Erythroblast (primary cell): ENCODE measurements around the gene CAMKMT.

Experiments used
- GATA1 ChIP-seq: IDR thresholded peaks from 2 replicates; pipeline ENCODE4 v1.6.1; 2011; ENCODE audit warnings: low read depth, mild to moderate bottlenecking, control low read depth, low read length, moderate library complexity
- POLR2A ChIP-seq: IDR thresholded peaks from 2 replicates; pipeline ENCODE4 v1.6.1; 2011; ENCODE audit warnings: mild to moderate bottlenecking, low read length

DNA sequence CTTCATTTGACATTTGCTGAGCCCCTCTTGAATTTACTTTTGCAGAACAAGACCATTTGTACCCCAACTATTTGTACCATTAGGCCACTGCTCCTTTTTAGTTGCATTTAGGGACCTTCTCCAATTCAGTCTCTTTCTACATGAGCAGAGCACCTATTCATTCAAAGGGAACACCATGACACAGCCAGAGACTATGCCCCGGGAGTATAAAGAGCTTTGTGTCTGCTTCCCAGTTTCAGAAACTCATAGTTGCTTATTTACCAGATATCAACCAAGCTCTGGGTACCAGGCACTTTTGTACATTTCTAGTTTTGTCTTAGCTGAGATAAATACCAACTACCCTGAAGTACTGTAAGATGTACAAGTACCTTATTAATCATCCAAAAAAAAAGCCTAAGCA lies 310.7 kb downstream of the CAMKMT start:
- TF ChIP-seq POLR2A (no peak), GATA1 (no peak)
